GM21381 (cell line): Measurements from ENCODE around the gene MEA1.

Experiments
- ATAC-seq: cut with Tn5 transposase; IDR thresholded peaks from one replicate; pipeline ENCODE4 v1.9.1; 2021; ENCODE audit warnings: mild to moderate bottlenecking, moderate library complexity; ENCODE audit not compliant: unreplicated experiment

MEA1 gene

GRCh38 chr6:43040542-43041257 lies 27.0 kb upstream of the MEA1 start:
- ATAC-seq = no peak

DNA sequence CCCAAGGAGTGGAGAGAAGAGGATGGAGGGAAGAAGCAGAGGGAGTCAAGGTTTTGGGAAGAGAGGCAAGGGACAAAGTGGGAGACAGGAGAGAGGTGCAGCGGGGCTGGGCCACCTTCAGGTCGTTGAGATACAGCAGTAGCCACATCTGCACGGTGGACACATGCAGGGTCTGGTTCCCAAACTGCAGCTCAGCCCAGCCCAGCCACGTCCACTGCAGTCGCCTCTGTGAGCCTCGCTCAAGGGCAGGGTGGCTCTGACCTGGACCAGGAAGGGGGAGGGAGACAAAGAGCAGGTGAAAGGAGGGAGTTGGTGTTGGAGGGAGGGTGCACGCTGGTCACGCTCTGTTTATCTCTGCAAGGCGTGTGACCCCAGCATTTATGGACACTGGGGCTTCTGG lies 25.0 kb upstream of the MEA1 start:
- no peak for ATAC-seq

- ATAC-seq = no peak
Observed at GRCh38 chr6:43037706-43038105, 24.0 kb upstream of the MEA1 start.

GRCh38 chr6:43037197-43037596 lies 23.5 kb upstream of the MEA1 start:
- no peak for ATAC-seq

DNA sequence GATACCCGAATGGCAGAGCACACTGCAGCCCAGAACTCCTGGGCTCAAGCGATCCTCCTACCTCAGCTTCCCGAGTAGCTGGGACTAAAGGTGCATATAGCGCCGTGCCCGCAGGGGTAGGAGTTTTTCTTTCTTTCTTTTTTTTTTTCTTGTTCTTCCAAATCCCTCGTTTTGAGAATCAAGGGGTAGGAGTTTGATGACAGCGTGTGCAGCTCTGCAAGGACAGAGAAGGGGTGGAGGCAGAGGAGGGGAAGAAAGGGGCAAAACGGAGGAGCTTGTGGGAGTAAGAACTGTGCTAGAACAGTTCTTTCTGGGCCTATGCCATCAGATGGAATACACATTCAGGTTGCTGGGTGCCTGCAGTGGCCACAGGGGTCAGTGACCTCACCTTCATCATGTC lies 23.0 kb upstream of the MEA1 start:
- ATAC-seq = no peak

DNA sequence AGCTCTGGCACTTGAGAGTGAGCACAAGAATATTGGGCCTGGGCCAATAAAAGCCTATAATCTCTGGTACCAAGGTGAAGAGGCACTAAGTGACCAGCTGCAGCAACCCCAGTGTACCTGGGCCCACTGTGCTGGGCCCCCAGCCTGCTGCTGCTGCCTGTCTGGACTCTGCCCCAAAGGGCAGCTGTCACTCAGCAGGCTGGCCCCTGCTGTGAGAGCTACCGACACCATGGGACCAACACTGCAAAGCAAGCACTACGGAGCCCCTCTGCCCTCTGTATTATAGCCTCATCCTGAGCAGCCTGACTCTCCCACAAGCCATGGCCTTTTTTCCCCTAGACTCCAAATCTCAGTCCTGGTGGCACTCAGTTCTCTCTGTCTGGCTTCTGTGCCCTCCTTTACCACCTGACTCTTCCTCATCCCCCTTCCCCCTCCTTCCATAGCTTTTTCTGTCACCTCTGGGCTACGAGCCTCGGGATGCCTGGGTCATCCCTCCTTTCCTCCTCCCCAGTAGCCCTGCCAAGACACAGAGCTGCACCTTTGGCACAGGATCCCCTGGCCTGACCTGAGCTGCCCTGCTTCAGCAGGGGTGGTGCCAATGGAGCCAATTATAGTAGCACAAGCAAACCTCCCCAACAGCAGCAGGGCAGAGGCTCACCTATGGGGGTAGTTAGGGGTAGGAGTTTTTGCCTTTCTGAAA lies 21.9 kb upstream of the MEA1 start:
- ATAC-seq = no peak

DNA sequence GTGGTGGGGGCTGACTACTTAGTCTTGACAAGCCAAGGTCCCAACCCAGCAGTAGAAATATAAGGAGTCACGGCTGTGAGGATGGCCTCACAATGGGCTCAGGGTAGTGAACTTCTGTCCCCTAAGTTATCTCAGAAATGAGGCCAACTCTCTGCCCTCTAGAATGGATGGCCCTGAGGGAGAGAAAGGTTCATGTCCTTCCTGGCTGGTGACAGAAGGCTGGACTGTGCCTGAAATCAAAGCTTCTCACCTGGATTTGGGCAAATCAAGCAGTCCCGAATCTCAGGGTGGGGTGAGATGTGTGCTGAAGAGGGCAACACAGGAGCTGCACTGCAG lies 20.4 kb upstream of the MEA1 start:
- ATAC-seq = no peak

DNA sequence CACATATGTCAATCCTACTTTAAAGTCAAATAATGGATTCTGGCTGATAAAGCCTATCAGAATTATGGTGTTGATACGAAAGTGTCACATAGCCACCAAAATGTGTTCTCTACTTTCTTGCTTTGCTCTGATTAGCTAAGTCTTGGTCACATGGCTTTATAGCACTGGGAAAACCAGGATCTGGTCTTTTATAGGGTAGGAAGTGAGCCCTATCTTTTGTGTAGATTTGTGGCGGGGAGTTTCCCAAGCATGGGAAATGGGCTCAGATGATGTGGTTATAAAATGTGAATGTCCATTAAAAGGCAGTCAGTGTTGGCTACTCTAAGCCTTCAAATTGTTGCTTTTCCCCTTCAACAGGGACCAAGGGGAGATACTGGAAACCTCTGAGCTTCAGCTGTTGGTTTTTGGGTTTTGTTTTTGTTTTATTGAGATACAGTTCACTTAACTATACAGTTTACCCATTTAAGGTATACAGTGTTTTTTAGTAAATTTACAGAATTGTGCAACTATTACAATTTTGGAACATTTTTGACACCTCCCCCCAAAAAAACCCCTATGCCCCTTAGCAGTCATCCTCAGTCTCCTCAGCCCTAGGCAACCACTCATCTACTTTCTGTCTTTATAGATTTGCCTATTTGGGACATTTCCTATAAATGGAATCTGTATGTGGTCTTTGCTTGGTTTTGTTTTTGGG lies 19.9 kb upstream of the MEA1 start:
- ATAC-seq = no peak

DNA sequence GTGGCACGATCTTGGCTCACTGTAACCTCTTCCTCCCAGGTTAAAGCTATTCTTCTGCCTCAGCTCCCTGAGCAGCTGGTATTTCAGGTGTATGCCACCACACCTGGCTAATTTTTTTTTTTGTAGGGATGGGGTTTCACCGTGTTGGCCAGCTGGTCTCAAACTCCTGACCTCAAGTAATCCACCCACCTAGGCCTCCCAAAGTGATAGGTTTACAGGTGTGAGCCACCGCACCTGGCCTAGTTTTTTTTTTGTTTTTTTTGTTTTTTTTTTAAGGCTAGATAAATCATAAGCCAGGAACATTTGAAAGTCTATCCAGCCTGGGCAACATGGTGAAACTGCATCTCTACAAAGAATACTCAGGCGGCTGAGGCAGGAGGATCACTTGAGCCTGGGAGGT lies 18.6 kb upstream of the MEA1 start:
- ATAC-seq = no peak

- ATAC-seq = no peak
Observed at GRCh38 chr6:43029120-43029519, 15.4 kb upstream of the MEA1 start.

GRCh38 chr6:43026365-43026764 lies 12.6 kb upstream of the MEA1 start:
- no peak for ATAC-seq

- no peak for ATAC-seq
Observed at GRCh38 chr6:43024436-43024835, 10.7 kb upstream of the MEA1 start.

DNA sequence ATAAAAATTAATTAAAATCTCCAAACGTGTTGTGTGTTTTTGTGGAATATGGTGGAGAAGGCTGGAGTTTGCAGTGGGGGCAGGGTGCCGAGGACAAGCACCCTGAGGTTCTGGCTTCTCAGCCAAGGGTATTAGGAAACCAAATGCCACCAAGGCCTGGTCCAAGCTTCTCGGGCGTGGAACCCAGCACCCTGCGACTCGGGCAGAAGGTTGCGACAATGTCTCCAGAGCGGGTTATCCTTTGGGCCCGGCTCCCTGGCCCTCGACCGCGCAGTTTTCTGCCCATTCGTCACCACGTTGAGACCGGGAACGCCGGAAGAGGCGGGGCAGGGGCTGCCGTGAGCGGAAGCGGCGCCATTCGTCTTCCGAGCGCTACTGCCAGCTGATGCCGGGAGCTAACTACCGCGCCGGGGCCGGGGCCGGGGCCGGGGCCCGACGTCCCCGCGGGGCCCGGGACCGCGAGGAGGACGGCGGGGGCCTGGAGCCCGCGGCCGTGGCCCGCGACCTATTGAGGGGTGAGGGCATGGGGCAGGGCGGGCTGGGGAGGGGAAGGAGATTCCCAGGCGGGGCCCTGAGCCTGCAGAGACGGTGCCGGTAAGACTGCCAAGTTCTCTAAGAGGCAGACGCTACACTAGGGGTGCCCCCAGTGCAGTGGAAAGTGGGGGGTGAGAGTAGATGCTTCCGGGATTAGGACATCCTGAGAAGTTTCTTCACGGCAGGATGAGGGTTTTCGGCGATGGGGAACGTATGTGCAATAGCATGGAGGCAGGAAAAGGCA lies 7.7 kb upstream of the MEA1 start, which contains the start of gene RRP36:
RRP36 (plus strand) TSS at position 354 of the 778 bp plus-strand sequence; CDS start at position 386, 32 bp downstream.
- peak; percentile 66 for ATAC-seq

DNA sequence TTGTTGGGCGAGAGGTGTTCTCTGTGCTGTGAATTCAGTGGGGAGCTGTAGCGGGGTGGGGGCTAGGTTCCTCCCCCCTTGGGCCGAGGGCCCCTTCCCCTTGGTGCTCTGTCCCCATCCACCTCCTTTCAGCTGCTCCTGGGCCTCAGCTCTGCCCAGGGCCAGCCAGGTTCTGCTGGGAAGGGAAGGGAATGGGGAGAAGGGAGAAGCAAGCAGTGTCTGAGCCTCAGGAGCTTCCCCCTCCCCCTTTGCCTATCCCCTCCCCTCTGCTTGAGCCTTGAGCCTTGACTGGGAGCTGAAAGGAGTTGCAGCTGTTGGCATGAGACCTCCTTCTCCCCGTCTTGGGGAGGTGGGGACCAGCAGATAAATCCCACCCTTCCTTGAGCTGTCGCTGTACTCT lies 7.1 kb upstream of the MEA1 start:
- no peak for ATAC-seq

DNA sequence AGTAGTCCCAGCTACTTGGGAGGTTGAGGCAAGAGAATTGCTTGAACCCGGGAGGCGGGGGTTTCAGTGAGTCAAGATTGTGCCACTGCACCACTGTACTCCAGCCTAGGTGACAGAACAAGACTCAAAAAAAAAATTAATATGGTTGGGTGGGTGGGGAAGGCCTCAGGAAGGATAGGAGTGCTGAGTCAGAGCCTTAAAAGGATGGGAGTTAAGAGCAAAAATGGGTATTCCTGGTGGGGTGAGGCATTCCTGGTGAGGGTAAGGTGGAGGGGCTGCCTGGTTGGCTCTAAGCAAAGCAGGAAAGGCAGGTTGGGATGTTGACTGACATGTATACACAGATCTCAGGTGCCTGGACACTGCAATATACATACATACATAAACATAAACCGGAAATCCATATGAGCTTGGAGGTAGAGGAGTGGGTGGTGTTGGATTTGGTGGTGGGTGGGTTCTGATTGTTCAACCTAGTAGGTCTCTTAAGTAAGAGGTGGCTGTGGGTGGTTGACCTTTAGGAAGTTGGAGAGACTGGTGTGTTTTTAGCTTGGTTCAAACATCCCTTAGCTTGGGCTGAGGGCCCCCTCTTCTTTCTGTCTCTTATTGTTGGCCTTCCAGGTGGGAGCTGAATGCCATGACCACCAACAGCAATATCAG lies 6.4 kb upstream of the MEA1 start:
- ATAC-seq = no peak

DNA sequence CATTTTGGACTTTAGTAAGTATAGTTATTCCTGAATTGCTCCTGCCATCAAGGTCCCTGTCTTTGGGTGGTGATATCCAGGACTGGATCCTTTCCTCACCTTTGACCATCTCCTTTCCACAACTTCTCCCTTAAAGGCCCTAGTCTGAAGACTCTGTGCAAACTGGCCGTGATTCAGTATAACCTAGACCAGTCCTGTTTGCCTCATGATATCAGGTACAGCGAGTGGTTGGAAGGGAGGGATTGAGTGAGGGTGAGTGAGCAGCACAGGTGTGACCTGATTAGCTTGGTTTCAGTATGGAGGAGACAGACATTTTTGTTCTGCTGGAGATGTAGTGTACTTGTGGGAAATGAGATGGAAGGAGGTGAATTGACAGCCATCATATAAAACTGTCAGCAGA lies 5.4 kb upstream of the MEA1 start:
- ATAC-seq = no peak

- no peak for ATAC-seq
Observed at GRCh38 chr6:43016943-43017334, 3.2 kb upstream of the MEA1 start.

DNA sequence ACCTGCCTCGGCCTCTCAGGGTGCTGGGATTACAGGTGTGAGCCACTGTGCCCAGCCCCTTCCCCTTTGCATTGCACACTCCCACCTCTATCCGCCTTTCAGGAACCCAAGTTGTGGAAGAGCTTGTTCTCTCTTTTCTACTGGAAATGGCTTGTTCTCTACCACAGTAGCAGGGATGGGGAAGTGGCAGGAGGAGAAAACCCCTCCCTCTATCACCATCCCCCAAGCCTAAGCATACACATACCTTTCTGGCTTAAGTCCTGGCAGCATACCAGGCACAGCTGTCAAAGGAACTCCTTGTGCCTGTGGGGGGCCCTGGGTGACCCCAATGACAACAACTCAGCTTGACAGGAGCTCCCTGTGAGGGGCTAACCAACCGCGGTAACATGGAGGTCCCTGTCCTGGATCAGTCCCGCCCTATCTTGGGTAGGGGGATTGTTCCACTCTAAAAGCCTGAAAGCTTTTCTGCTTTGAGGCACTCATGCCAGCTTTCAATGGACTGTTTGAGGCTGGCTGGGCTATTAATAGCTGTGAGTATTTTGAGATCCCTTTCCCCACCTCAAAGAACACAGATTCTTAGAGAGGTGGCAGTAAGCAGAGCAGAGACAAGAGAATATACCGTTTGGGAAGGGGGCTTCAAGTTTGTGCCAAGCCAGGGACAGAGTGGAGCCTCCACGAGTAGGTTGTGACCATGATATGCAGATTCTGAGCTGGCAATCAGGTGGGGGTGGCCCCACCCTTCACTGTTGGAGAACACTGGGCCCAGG lies 2.6 kb upstream of the MEA1 start:
- no peak for ATAC-seq

- ATAC-seq = no peak
Observed at GRCh38 chr6:43014434-43014909, 726 bp upstream of the MEA1 start.
